ENCODE results near the gene TOMM40.

DNA sequence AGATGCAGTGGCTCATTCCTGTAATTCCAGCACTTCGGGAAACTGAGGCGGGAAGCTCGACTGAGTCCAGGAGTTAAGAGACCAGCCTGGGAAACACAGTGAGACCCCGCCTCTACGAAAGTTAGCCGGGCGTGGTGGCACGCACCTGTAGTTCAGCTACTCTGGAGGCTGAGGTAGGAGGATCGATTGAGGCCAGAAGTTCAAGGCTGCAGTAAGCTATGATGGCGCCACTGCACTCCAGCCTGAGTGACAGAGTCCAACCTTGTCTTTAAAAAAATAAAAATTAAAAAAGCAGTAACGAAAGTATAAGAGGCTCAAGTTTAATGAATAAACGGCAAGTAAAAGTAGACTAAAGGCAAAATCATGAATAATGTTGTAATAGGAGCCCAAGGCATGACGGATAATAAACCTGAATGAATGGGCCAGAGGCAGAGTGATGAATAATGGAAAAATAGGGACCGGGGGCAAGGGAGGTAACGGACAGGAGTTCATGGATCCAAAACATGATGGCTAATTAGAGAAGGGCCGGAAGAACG is 1.2 kb upstream of the TOMM40 start:
- TF ChIP-seq EZH2phosphoT487 (IDR thresholded peaks at IDR 0.05; ENCODE audit: insufficient read depth, low read depth), result no peak
- TF ChIP-seq EZH2 (IDR thresholded peaks at IDR 0.05; ENCODE audit: insufficient read depth, poor library complexity, severe bottlenecking), result no peak

All from GM23248 (cell line).